ENCODE measurements around the gene TTC7B. TPM values are rescaled to one million over a fixed set of nuclear protein-coding genes. Genes with fewer than 3 reads are reported as not detected.

TTC7B gene
- polyA plus RNA-seq, 1 donor from 2014 or later: 19.9 TPM

DNA sequence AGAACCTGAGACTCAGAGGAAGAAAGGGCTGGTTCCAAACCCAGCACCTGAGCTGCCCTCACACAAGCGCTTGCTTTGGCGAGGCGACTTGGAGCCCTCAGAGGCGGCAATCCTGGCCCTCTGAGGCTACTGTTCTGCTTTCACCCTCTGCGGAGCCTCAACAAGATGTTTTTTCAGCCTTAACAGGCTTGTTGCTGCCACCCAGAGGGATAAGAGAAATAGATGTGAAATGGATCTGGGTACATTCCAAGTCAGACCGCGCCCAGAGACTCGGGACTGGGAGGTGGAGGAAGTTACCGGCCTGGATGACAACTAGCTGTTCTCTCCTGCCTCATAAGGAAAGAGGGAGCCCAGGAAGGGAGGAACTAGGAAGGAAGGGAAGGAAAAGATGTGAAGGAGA lies 89.6 kb downstream of the TTC7B start:
- Histone ChIP-seq H3K4me2 (ENCODE audit: low read length) (no peak overlapping the region), H2AFZ (ENCODE audit: low read depth, low read length) (no peak overlapping the region), H3K4me3 (ENCODE audit: low read length) (no peak overlapping the region), H3K79me2 (replicated peaks; ENCODE audit: insufficient read depth, low read length) (no peaks in the 10 kb centered on the region), H3K27ac (ENCODE audit: low read length) (no peak overlapping the region), H3K27me3 (ENCODE audit: insufficient read depth, low read depth, low read length) (no peaks in the 10 kb centered on the region), H3K9ac (ENCODE audit: low read length) (no peak overlapping the region), H3F3A (ENCODE audit: insufficient read depth, low read length, poor library complexity, severe bottlenecking) (no peaks in the 10 kb centered on the region), H3K36me3 (ENCODE audit: insufficient read depth, low read length) (no peaks in the 10 kb centered on the region), H3K9me3 (ENCODE audit: low read length) (no peaks in the 10 kb centered on the region), H4K20me1 (ENCODE audit: insufficient read depth) (no peaks in the 10 kb centered on the region), H3K9me2 (ENCODE audit: insufficient read depth, low read length) (no peaks in the 10 kb centered on the region)
- TF ChIP-seq MXI1 (conservative IDR thresholded peaks at IDR 0.05; ENCODE audit: poor library complexity, severe bottlenecking): no peak
- TF ChIP-seq POLR2AphosphoS5 (IDR thresholded peaks at IDR 0.05): no peak
- no peak for TF ChIP-seq SMC3 (conservative IDR thresholded peaks at IDR 0.05; ENCODE audit: poor library complexity)
- TF ChIP-seq TAF1 (IDR thresholded peaks at IDR 0.05; ENCODE audit: low read depth): no peak
- no peak for TF ChIP-seq EP300 (conservative IDR thresholded peaks at IDR 0.05; ENCODE audit: poor library complexity, severe bottlenecking)
- TF ChIP-seq, protein P1, sequence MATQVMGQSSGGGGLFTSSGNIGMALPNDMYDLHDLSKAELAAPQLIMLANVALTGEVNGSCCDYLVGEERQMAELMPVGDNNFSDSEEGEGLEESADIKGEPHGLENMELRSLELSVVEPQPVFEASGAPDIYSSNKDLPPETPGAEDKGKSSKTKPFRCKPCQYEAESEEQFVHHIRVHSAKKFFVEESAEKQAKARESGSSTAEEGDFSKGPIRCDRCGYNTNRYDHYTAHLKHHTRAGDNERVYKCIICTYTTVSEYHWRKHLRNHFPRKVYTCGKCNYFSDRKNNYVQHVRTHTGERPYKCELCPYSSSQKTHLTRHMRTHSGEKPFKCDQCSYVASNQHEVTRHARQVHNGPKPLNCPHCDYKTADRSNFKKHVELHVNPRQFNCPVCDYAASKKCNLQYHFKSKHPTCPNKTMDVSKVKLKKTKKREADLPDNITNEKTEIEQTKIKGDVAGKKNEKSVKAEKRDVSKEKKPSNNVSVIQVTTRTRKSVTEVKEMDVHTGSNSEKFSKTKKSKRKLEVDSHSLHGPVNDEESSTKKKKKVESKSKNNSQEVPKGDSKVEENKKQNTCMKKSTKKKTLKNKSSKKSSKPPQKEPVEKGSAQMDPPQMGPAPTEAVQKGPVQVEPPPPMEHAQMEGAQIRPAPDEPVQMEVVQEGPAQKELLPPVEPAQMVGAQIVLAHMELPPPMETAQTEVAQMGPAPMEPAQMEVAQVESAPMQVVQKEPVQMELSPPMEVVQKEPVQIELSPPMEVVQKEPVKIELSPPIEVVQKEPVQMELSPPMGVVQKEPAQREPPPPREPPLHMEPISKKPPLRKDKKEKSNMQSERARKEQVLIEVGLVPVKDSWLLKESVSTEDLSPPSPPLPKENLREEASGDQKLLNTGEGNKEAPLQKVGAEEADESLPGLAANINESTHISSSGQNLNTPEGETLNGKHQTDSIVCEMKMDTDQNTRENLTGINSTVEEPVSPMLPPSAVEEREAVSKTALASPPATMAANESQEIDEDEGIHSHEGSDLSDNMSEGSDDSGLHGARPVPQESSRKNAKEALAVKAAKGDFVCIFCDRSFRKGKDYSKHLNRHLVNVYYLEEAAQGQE (IDR thresholded peaks at IDR 0.05; ENCODE audit: borderline replicate concordance): no peak
- TF ChIP-seq, protein P2, sequence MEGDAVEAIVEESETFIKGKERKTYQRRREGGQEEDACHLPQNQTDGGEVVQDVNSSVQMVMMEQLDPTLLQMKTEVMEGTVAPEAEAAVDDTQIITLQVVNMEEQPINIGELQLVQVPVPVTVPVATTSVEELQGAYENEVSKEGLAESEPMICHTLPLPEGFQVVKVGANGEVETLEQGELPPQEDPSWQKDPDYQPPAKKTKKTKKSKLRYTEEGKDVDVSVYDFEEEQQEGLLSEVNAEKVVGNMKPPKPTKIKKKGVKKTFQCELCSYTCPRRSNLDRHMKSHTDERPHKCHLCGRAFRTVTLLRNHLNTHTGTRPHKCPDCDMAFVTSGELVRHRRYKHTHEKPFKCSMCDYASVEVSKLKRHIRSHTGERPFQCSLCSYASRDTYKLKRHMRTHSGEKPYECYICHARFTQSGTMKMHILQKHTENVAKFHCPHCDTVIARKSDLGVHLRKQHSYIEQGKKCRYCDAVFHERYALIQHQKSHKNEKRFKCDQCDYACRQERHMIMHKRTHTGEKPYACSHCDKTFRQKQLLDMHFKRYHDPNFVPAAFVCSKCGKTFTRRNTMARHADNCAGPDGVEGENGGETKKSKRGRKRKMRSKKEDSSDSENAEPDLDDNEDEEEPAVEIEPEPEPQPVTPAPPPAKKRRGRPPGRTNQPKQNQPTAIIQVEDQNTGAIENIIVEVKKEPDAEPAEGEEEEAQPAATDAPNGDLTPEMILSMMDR (IDR thresholded peaks at IDR 0.05; ENCODE audit: poor library complexity, severe bottlenecking): no peak
- TF ChIP-seq EZH2 (IDR thresholded peaks at IDR 0.05; ENCODE audit: borderline replicate concordance, insufficient read depth, low read length, poor library complexity, severe bottlenecking): no peak
- no peak for TF ChIP-seq RAD21 (conservative IDR thresholded peaks at IDR 0.05)

DNA sequence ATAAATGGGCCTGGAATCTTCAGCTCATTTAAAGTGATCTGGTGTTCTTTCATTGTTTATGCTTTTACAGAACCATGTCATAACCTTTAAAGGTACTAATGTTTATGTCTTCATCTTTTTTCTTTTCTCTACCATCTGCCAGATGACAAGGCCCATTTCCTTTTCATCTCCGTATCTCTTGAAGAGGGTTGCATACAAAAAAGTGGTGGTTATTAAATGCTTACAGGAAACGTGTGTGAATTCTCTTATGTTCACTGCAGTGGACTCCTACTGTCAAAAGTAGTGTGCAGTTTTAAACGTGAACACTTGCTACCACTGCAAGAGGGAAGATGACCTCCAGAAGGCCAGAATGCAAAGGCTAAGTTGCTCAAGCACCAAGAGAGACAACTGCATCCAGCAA lies 91.4 kb downstream of the TTC7B start:
- Histone ChIP-seq H3F3A (ENCODE audit: insufficient read depth, low read length, poor library complexity, severe bottlenecking) (no peaks in the 10 kb centered on the region), H4K20me1 (ENCODE audit: insufficient read depth) (no peaks in the 10 kb centered on the region), H3K36me3 (ENCODE audit: insufficient read depth, low read length) (no peaks in the 10 kb centered on the region), H3K9me2 (ENCODE audit: insufficient read depth, low read length) (no peaks in the 10 kb centered on the region), H3K4me3 (ENCODE audit: low read length) (no peak overlapping the region), H3K27ac (ENCODE audit: low read length) (no peak overlapping the region), H3K9me3 (ENCODE audit: low read length) (no peaks in the 10 kb centered on the region), H3K4me2 (ENCODE audit: low read length) (no peak overlapping the region), H2AFZ (ENCODE audit: low read depth, low read length) (no peak overlapping the region), H3K9ac (ENCODE audit: low read length) (no peak overlapping the region), H3K27me3 (ENCODE audit: insufficient read depth, low read depth, low read length) (no peaks in the 10 kb centered on the region), H3K79me2 (replicated peaks; ENCODE audit: insufficient read depth, low read length) (no peaks in the 10 kb centered on the region)
- no peak for TF ChIP-seq TAF1 (IDR thresholded peaks at IDR 0.05; ENCODE audit: low read depth)

DNA sequence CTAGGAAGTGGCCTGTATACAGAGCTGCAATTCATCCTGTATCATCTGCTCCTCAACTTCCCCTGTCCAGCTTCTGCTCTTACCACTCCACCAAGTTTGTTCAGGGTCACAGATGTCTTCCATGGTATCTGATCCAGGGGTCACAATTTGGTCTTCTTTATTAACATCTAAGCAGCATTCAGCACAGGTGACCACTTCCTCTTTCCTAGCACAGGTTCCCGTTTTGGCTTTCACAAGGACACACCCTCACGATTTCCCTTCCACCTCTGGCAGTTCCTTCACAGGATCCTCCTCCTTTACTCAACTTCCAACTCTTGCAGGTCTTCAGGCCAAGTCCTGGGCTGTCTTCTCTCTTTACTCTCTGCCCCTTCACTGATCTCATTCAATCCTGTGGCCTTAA lies 93.6 kb downstream of the TTC7B start:
- Histone ChIP-seq H3K27me3 (ENCODE audit: insufficient read depth, low read depth, low read length) (no peaks in the 10 kb centered on the region), H4K20me1 (ENCODE audit: insufficient read depth) (no peaks in the 10 kb centered on the region), H3K9ac (ENCODE audit: low read length) (no peak overlapping the region), H3K4me2 (ENCODE audit: low read length) (no peak overlapping the region), H3K79me2 (replicated peaks; ENCODE audit: insufficient read depth, low read length) (no peaks in the 10 kb centered on the region), H3K4me3 (ENCODE audit: low read length) (no peak overlapping the region), H2AFZ (ENCODE audit: low read depth, low read length) (no peak overlapping the region), H3K9me2 (ENCODE audit: insufficient read depth, low read length) (no peaks in the 10 kb centered on the region), H3K9me3 (ENCODE audit: low read length) (no peaks in the 10 kb centered on the region), H3F3A (ENCODE audit: insufficient read depth, low read length, poor library complexity, severe bottlenecking) (no peaks in the 10 kb centered on the region), H3K27ac (ENCODE audit: low read length) (no peak overlapping the region), H3K36me3 (ENCODE audit: insufficient read depth, low read length) (no peaks in the 10 kb centered on the region)
- TF ChIP-seq POLR2AphosphoS5 (IDR thresholded peaks at IDR 0.05): no peak
- TF ChIP-seq SMC3 (conservative IDR thresholded peaks at IDR 0.05; ENCODE audit: poor library complexity): no peak
- no peak for TF ChIP-seq TAF1 (IDR thresholded peaks at IDR 0.05; ENCODE audit: low read depth)
- TF ChIP-seq, protein P1 (IDR thresholded peaks at IDR 0.05; ENCODE audit: borderline replicate concordance): no peak
